Measurements from ENCODE around the gene LRRC4B.

Gene LRRC4B

GRCh38 chr19:50522881-50523280 is 45.4 kb downstream of the LRRC4B start:
- no peak for DNase-seq (ENCODE audit: low read depth)

GRCh38 chr19:50520822-50521465 is 47.3 kb downstream of the LRRC4B start:
- DNase-seq (ENCODE audit: low read depth), result no peak

GRCh38 chr19:50519006-50519575 is 49.1 kb downstream of the LRRC4B start:
- DNase-seq (ENCODE audit: low read depth), result no peak

- DNase-seq (ENCODE audit: low read depth), result no peak
These were observed 49.9 kb downstream of the LRRC4B start for GRCh38 chr19:50518091-50519005.

- no peak for DNase-seq (ENCODE audit: low read depth)
These were observed 50.5 kb downstream of the LRRC4B start for GRCh38 chr19:50517704-50518075.

- DNase-seq (ENCODE audit: low read depth), result no peak
These were observed 51.1 kb downstream of the LRRC4B start for GRCh38 chr19:50516964-50517703.

- DNase-seq (ENCODE audit: low read depth), result no peak
These were observed 51.8 kb downstream of the LRRC4B start for GRCh38 chr19:50516456-50516855.

- no peak for DNase-seq (ENCODE audit: low read depth)
These were observed 53.1 kb downstream of the LRRC4B start for GRCh38 chr19:50515168-50515561.

- DNase-seq (ENCODE audit: low read depth), result no peak
These were observed 53.7 kb downstream of the LRRC4B start for GRCh38 chr19:50514346-50515167.

- no peak for DNase-seq (ENCODE audit: low read depth)
These were observed 54.4 kb downstream of the LRRC4B start, which contains the start of gene ASPDH for GRCh38 chr19:50513746-50514345. TSS of gene ASPDH (minus strand) at chr19:50513913. CDS start at chr19:50513823, 90 bp downstream.

GRCh38 chr19:50512999-50513745 is 55.1 kb downstream of the LRRC4B start:
- no peak for DNase-seq (ENCODE audit: low read depth)

GRCh38 chr19:50512112-50512998 is 55.9 kb downstream of the LRRC4B start:
- no peak for DNase-seq (ENCODE audit: low read depth)

- DNase-seq (ENCODE audit: low read depth), result peak; percentile 97
These were observed 57.0 kb downstream of the LRRC4B start, which contains the start of gene JOSD2 for GRCh38 chr19:50511069-50511822. TSS of gene JOSD2 (minus strand) at chr19:50511191. CDS start at chr19:50510431, 760 bp downstream.

GRCh38 chr19:50510700-50511068 is 57.6 kb downstream of the LRRC4B start:
- no peak for DNase-seq (ENCODE audit: low read depth)

- DNase-seq (ENCODE audit: low read depth), result no peak
These were observed 58.0 kb downstream of the LRRC4B start for GRCh38 chr19:50510121-50510670.

GRCh38 chr19:50509366-50509765 is 58.9 kb downstream of the LRRC4B start:
- no peak for DNase-seq (ENCODE audit: low read depth)

- DNase-seq (ENCODE audit: low read depth), result no peak
These were observed 59.4 kb downstream of the LRRC4B start for GRCh38 chr19:50508843-50509190.

- no peak for DNase-seq (ENCODE audit: low read depth)
These were observed 60.9 kb downstream of the LRRC4B start for GRCh38 chr19:50507376-50507775.

Measured in activated T-helper 9 cell treated with anti-CD3 and anti-CD28 coated beads, Interleukin-2, amount 50 U/mL, for 16 hours (primary cell).